Mucosa of descending colon (tissue), 3 donors: ENCODE results near the gene ADGRF5. TPM values are rescaled to one million over a fixed set of nuclear protein-coding genes. Genes with fewer than 3 reads are reported as not detected.

Experiments
- ATAC-seq: fragments of 200-7000 bp; cut with Tn5 transposase; one replicate; pipeline ENCODE4 v1.9.1; 2020; ENCODE audit warnings: mild to moderate bottlenecking, moderate library complexity
- DNase-seq, 3 donors: peaks; one replicate each; pipeline ENCODE4 v3.0.0-alpha.2; 2020
- H3K36me3 ChIP-seq: fragments of 200-600 bp; one replicate; pipeline ENCODE4 v1.8.0; 2021; ENCODE audit warnings: low read depth, mild to moderate bottlenecking
- H3K4me1 ChIP-seq: fragments of 200-600 bp; one replicate; pipeline ENCODE4 v1.8.0; 2021; ENCODE audit warnings: low read depth, mild to moderate bottlenecking
- H3K4me3 ChIP-seq: fragments of 200-600 bp; one replicate; pipeline ENCODE4 v1.8.0; 2021; ENCODE audit warnings: mild to moderate bottlenecking
- H3K9me3 ChIP-seq: fragments of 200-600 bp; one replicate; pipeline ENCODE4 v1.8.0; 2021; ENCODE audit warnings: mild to moderate bottlenecking
- CTCF ChIP-seq: fragments of 200-600 bp; IDR thresholded peaks from one replicate; pipeline ENCODE4 v1.8.0; 2022; ENCODE audit warnings: antibody characterized with exemption, mild to moderate bottlenecking
- intact Hi-C, 2 donors: fragments of 100-400 bp; cut with DNase I in 1 of 2; cut with micrococcal nuclease in 1 of 2; formaldehyde crosslinking; loops; one replicate each; pipeline versions ENCODE4 v1.11.0 to v1.11.1; 2022; cut with DNase I, micrococcal nuclease
- total RNA-seq, 3 donors: library from RNA; stranded (reverse); fragmentation: NEBNext Ultra II Directional in 2 of 3; extraction: Animal tissue kit (Norgen Biotek cat#: 25700) in 2 of 3; gene quantifications; one replicate each; pipeline versions ENCODE4 v1.2.1 to v1.2.4, GENCODE V29; 2021 to 2023
- donor health status: DM: no; HTN: no; CAD: no; lungs with moderate emphysema.
- donor health status: DM: no; HTN: no; CAD: no.
- donor health status: DM: no; HTN: yes; CAD: no.

The ADGRF5 gene
- total RNA-seq, 3 donors from 2014 or later, result 1.9 to 9.7 (median 3.9) TPM

GRCh38 chr6:46937642-46938041 is 15.9 kb upstream of the ADGRF5 start:
- no peaks in the 10 kb centered on the region for H3K9me3 ChIP-seq
- intact Hi-C loops, result no loop called here
- no peak for ATAC-seq
- DNase-seq, result no peak
- H3K4me3 ChIP-seq, result no peak overlapping the region
- H3K4me1 ChIP-seq, result no peaks in the 10 kb centered on the region
- H3K36me3 ChIP-seq, result no peaks in the 10 kb centered on the region
- no peak for TF ChIP-seq CTCF

DNA sequence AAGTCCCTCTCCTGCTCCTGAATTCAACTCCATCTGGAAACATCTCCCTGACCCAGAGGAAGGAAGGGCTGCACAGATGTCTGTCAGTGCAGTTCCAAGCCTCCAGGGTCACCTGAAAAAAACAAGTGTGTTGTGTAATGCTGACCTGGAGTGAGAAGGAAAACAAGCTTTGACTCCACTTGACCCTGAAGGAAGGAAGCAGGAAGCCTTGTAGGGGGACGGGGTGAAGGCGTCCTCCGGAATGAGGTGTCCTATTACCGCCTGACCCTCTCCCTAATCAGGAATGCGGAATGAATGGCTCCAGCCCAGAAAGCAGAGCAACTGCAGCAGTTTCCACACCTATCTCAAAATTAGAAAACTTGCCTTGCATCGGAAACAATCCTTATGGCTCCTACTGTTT is 13.9 kb upstream of the ADGRF5 start:
- no peaks in the 10 kb centered on the region for H3K36me3 ChIP-seq
- H3K4me1 ChIP-seq, result no peaks in the 10 kb centered on the region
- TF ChIP-seq CTCF, result no peak
- H3K4me3 ChIP-seq, result no peak overlapping the region
- ATAC-seq (no peak), DNase-seq (no peak)
- H3K9me3 ChIP-seq, result no peaks in the 10 kb centered on the region
- intact Hi-C loops, result no loop called here

DNA sequence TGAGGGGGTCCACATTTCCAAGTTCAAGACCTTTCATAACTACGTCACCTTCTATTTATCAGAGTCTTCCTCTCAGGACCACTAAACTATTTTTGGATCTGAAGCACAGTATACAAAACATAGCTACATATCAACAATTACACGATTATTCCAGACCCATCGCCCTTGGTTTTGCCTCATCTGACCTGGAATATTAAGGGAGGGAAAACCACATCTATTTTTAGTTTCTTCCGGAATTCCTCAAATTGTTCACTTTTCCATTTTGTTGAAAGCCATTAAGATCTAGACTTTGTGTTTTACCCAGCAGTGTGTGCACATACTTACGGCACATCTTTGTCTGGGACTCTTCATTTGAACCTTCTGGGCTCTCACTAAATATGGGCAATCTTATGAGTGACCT is 12.0 kb upstream of the ADGRF5 start:
- ATAC-seq (no peak), DNase-seq (no peak)
- Histone ChIP-seq H3K36me3 (no peaks in the 10 kb centered on the region), H3K4me1 (no peaks in the 10 kb centered on the region), H3K4me3 (no peak overlapping the region), H3K9me3 (no peaks in the 10 kb centered on the region)
- intact Hi-C loops, result no loop called here
- no peak for TF ChIP-seq CTCF

DNA sequence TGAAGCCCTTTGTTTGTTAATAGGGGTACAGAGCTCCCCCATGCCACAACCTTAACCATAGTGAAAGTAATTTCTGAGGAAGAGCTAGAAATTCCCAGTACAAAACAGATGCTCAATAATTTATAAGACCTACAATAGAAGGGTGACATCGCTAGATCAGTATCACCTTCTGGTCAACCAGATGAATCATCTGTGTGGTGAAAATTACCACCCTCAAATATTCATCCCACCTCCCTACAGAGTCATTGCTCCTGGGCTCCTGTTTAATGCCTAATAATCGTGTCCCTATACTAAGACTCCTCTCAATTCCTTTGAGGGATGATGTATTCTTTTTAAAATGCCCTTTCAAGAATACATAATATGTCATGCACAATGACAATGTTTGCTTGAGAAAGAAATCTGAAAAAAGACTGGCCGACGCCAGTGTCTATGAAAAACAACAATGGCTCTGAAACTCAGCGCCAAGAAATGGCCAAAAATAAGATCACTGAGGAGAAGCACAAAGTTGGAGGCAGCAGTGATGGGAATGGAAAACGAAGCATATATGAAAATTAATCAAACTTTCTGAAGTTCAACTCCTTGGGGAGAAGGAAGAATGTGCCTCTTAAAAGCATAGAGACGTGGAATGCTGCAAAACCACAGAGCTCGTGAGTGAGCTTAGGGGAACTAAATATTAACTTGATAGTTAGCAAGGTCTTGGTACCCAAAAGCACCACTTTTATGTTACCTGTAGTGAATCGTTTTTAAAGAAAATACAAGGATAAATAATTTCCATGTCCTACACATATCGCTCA is 11.0 kb upstream of the ADGRF5 start:
- Histone ChIP-seq H3K9me3 (no peaks in the 10 kb centered on the region), H3K4me3 (no peak overlapping the region), H3K36me3 (no peaks in the 10 kb centered on the region), H3K4me1 (no peaks in the 10 kb centered on the region)
- TF ChIP-seq CTCF, result no peak
- no peak for DNase-seq
- intact Hi-C loops, result no loop called here
- ATAC-seq, result no peak

DNA sequence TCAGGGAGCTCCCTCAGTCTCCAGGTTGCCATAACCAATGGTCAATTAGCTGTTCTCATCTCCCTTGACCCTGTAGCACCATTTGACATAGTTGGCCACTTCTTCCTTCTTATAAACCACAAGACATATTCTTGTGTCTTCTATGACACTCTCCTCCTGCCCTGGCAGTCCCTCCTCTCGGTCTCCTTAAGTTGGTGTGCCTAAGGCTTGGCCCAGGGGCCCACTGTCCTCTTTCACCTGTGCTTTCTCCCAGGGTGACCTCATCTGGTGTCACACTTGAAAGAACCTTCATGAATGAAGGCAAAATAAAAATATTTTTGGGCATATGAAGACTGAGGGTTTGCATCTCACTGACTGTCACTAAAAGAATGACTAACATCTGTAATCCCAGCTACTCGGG is 9.7 kb upstream of the ADGRF5 start:
- Histone ChIP-seq H3K36me3 (no peaks in the 10 kb centered on the region), H3K4me1 (no peaks in the 10 kb centered on the region), H3K9me3 (no peaks in the 10 kb centered on the region), H3K4me3 (no peak overlapping the region)
- intact Hi-C loops, result no loop called here
- no peak for DNase-seq
- ATAC-seq, result no peak
- no peak for TF ChIP-seq CTCF

DNA sequence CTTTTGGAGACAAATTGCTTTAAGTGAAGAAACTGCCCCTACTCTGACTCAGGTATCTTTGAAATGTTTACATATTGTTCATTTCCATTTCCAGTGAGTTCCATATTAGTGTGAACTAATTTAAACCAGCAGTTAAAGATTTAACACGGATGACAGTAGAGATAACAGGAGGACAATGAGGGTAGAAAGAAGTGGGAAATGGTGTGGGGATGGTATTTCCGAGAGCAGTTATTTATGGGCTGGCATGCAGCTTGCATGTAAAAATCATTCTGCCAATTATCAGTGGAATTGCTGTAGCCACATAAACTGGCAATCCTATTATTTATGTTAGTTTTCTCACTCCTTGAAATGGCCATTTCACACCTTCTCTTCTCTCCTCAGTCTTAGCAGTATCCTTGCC is 8.6 kb upstream of the ADGRF5 start:
- no peak for TF ChIP-seq CTCF
- no peaks in the 10 kb centered on the region for H3K36me3 ChIP-seq
- no peaks in the 10 kb centered on the region for H3K9me3 ChIP-seq
- intact Hi-C loops, result no loop called here
- no peaks in the 10 kb centered on the region for H3K4me1 ChIP-seq
- H3K4me3 ChIP-seq, result no peak overlapping the region
- no peak for ATAC-seq
- no peak for DNase-seq
